GM23338 (cell line): ENCODE measurements around the gene ROPN1L. TPM values are rescaled to one million over a fixed set of nuclear protein-coding genes. Genes with fewer than 3 reads are reported as not detected.
A peak's percentile ranks its signal among the peaks of the same experiment; 100 is the strongest.

ENCODE experiments used
- ATAC-seq: fragments of 200-7000 bp; cut with Tn5 transposase; 3 replicates; pipeline ENCODE4 v1.9.1; 2020
- DNase-seq: peaks from one replicate; pipeline ENCODE4 v3.0.0-alpha.2; 2015; ENCODE audit warnings: low spot score
- H2AFZ ChIP-seq: fragments of 200-600 bp; sonication (generic); 2 replicates; pipeline ENCODE4 v1.8.0; 2016; ENCODE audit warnings: antibody characterized with exemption, mild to moderate bottlenecking, moderate library complexity
- H3F3A ChIP-seq: fragments of 200-600 bp; sonication (generic); replicated peaks from 2 replicates; pipeline ENCODE4 v1.8.0; 2017; ENCODE audit warnings: antibody characterized with exemption, mixed run types, low read depth
- H3K27ac ChIP-seq: fragments of 200-600 bp; sonication (generic); 2 replicates; pipeline ENCODE4 v1.6.1; 2016; ENCODE audit warnings: low read depth
- H3K27me3 ChIP-seq: fragments of 200-600 bp; sonication (generic); 2 replicates; pipeline ENCODE4 v1.8.0; 2016; ENCODE audit warnings: mild to moderate bottlenecking, mixed run types, moderate library complexity; ENCODE audit not compliant: insufficient read depth
- H3K36me3 ChIP-seq: fragments of 200-600 bp; sonication (generic); 2 replicates; pipeline ENCODE4 v1.8.0; 2016; ENCODE audit warnings: mild to moderate bottlenecking; ENCODE audit not compliant: insufficient read depth
- H3K4me1 ChIP-seq: fragments of 200-600 bp; sonication (generic); 2 replicates; pipeline ENCODE4 v1.8.0; 2016; ENCODE audit warnings: mild to moderate bottlenecking, moderate library complexity; ENCODE audit not compliant: insufficient read depth
- H3K4me2 ChIP-seq: fragments of 200-600 bp; sonication (generic); 2 replicates; pipeline ENCODE4 v1.7.1; 2017; ENCODE audit warnings: mixed run types
- H3K4me3 ChIP-seq: fragments of 200-600 bp; sonication (generic); 2 replicates; pipeline ENCODE4 v1.6.1; 2016; ENCODE audit warnings: mixed run types
- H3K79me2 ChIP-seq: fragments of 200-600 bp; sonication (generic); replicated peaks from 2 replicates; pipeline ENCODE4 v1.8.0; 2017; ENCODE audit warnings: mild to moderate bottlenecking; ENCODE audit not compliant: insufficient read depth
- H3K9me2 ChIP-seq: fragments of 200-600 bp; sonication (generic); 2 replicates; pipeline ENCODE4 v1.8.0; 2017; ENCODE audit not compliant: insufficient read depth
- H4K20me1 ChIP-seq: fragments of 200-600 bp; sonication (generic); replicated peaks from 2 replicates; pipeline ENCODE4 v1.8.0; 2017; ENCODE audit warnings: mild to moderate bottlenecking; ENCODE audit not compliant: insufficient read depth
- H3K27ac Mint-ChIP-seq: 2 replicates; pipeline ENCODE4 v1.8.0; 2020; ENCODE audit warnings: inconsistent platforms, mild to moderate bottlenecking, moderate library complexity, mixed read lengths
- H3K27me3 Mint-ChIP-seq: 3 replicates; pipeline ENCODE4 v1.8.0; 2022; ENCODE audit warnings: low read depth, mild to moderate bottlenecking, moderate library complexity, mixed read lengths, inconsistent platforms; ENCODE audit not compliant: insufficient read depth, poor library complexity
- H3K36me3 Mint-ChIP-seq: 3 replicates; pipeline ENCODE4 v1.8.0; 2021; ENCODE audit warnings: low read depth, mild to moderate bottlenecking, inconsistent platforms, moderate library complexity, mixed read lengths
- H3K4me1 Mint-ChIP-seq: 3 replicates; pipeline ENCODE4 v1.8.0; 2020; ENCODE audit warnings: mild to moderate bottlenecking, inconsistent platforms, mixed read lengths
- H3K4me3 Mint-ChIP-seq: 3 replicates; pipeline ENCODE4 v1.8.0; 2021; ENCODE audit warnings: moderate library complexity, mild to moderate bottlenecking, inconsistent platforms, mixed read lengths
- H3K9me3 Mint-ChIP-seq: 3 replicates; pipeline ENCODE4 v1.8.0; 2020; ENCODE audit warnings: moderate library complexity, mild to moderate bottlenecking, inconsistent platforms, mixed read lengths
- CREB1 ChIP-seq: fragments of 250-450 bp; sonication (Bioruptor Pico); IDR thresholded peaks from 2 replicates; pipeline ENCODE4 v1.5.0; 2020; ENCODE audit warnings: low read depth, mild to moderate bottlenecking, moderate library complexity
- CTCF ChIP-seq, 2 experiments: fragments of 200-600 bp in 1 of 2; sonication (generic) in 1 of 2; conservative IDR thresholded peaks; 2 replicates each; pipeline versions ENCODE4 v1.5.1 to v1.6.1; 2016 to 2017; ENCODE audit warnings: antibody characterized with exemption in 2 of 2, low read depth in 2 of 2, mild to moderate bottlenecking in 2 of 2, moderate library complexity in 1 of 2
- ETS1 ChIP-seq: IDR thresholded peaks from 2 replicates; pipeline ENCODE4 v1.6.1; 2016; ENCODE audit warnings: antibody characterized with exemption
- EZH2 ChIP-seq: fragments of 200-600 bp; sonication (generic); IDR thresholded peaks from one replicate; pipeline ENCODE4 v1.8.0; 2017; ENCODE audit warnings: antibody characterized with exemption, mild to moderate bottlenecking, low read depth; ENCODE audit not compliant: unreplicated experiment
- EZH2phosphoT487 ChIP-seq: fragments of 200-600 bp; sonication (generic); IDR thresholded peaks from one replicate; pipeline ENCODE4 v1.8.1; 2018; ENCODE audit warnings: antibody characterized with exemption; ENCODE audit not compliant: unreplicated experiment
- JUNB ChIP-seq: IDR thresholded peaks from one replicate; pipeline ENCODE4 v1.6.1; 2016; ENCODE audit warnings: antibody characterized with exemption; ENCODE audit not compliant: unreplicated experiment
- NANOG ChIP-seq: IDR thresholded peaks from 2 replicates; pipeline ENCODE4 v1.6.1; 2016; ENCODE audit warnings: antibody characterized with exemption, borderline replicate concordance
- POLR2AphosphoS5 ChIP-seq: IDR thresholded peaks from 2 replicates; pipeline ENCODE4 v1.6.1; 2016; ENCODE audit warnings: antibody characterized with exemption, low read depth
- REST ChIP-seq: IDR thresholded peaks from one replicate; pipeline ENCODE4 v1.6.1; 2018; ENCODE audit warnings: antibody characterized with exemption; ENCODE audit not compliant: unreplicated experiment
- STAT1 ChIP-seq: IDR thresholded peaks from one replicate; pipeline ENCODE4 v1.6.1; 2016; ENCODE audit warnings: antibody characterized with exemption; ENCODE audit not compliant: unreplicated experiment
- ZNF114 ChIP-seq: fragments of 250-450 bp; sonication (Bioruptor Pico); IDR thresholded peaks from 2 replicates; pipeline ENCODE4 v1.5.0; 2020; ENCODE audit warnings: mild to moderate bottlenecking, moderate library complexity
- ZNF331 ChIP-seq: fragments of 250-450 bp; sonication (Bioruptor Pico); IDR thresholded peaks from 2 replicates; pipeline ENCODE4 v1.5.0; 2020; ENCODE audit warnings: low read depth, mild to moderate bottlenecking, moderate library complexity
- ZNF462 ChIP-seq: fragments of 250-450 bp; sonication (Bioruptor Pico); IDR thresholded peaks from 2 replicates; pipeline ENCODE4 v1.5.0; 2020; ENCODE audit warnings: mild to moderate bottlenecking, moderate library complexity
- polyA plus RNA-seq: library from polyadenylated mRNA; unstranded; fragments of >200 nt; fragmentation: Nextera tagmentation; extraction: Ambion mirVana; gene quantifications from 2 replicates; pipeline ENCODE4 v1.2.1, GENCODE V29; 2016
- total RNA-seq: library from RNA; depleted of rRNA; stranded (reverse); fragments of >200 nt; shearing (Covaris generic); gene quantifications from 2 replicates; pipeline ENCODE4 v1.2.3, GENCODE V29; 2014

The ROPN1L gene
- total and polyA plus RNA-seq, 2 experiments from 2014 or later: 0.57 TPM; not detected in 1

GRCh38 chr5:10490927-10491672 lies 49.4 kb downstream of the ROPN1L start:
- TF ChIP-seq ZNF462 (no peak), ZNF114 (no peak), STAT1 (no peak), POLR2AphosphoS5 (no peak), NANOG (no peak), CTCF (conservative IDR thresholded peaks at IDR 0.05; ENCODE audit: low read depth in 2 of 2) (no peak), JUNB (no peak), CREB1 (no peak), ETS1 (no peak), EZH2phosphoT487 (no peak), ZNF331 (CRISPR knock-in tag) (no peak), REST (no peak), EZH2 (no peak)
- no peak overlapping the region for H3K27ac ChIP-seq
- H3K27me3 ChIP-seq: no peaks in the 10 kb centered on the region
- ATAC-seq: no peak
- H3K9me3 Mint-ChIP-seq: peaks cover 28% of the 10 kb centered on the region
- H3K4me1 Mint-ChIP-seq: peaks cover 20% of the 10 kb centered on the region
- H3K36me3 Mint-ChIP-seq: peaks cover 17% of the 10 kb centered on the region
- H3K27me3 Mint-ChIP-seq: peaks cover 2% of the 10 kb centered on the region
- H3K4me3 ChIP-seq: no peak overlapping the region
- H3K79me2 ChIP-seq: no peaks in the 10 kb centered on the region
- H3K27ac Mint-ChIP-seq: no peak overlapping the region
- H3K9me2 ChIP-seq: no peaks in the 10 kb centered on the region
- no peak for DNase-seq
- no peaks in the 10 kb centered on the region for H3F3A ChIP-seq
- H2AFZ ChIP-seq: no peak overlapping the region
- H3K4me1 ChIP-seq: peaks cover 11% of the 10 kb centered on the region; the same call in 1 of the 2 replicates
- no peaks in the 10 kb centered on the region for H4K20me1 ChIP-seq
- H3K36me3 ChIP-seq: no peaks in the 10 kb centered on the region; the same call in 1 of the 2 replicates
- no peak overlapping the region for H3K4me3 Mint-ChIP-seq
- 0 out of 2 replicates have a peak overlapping the region, but pooled peaks have one; percentile 28 for H3K4me2 ChIP-seq
